BLaER1 treated with 17β-estradiol and CSF1 and Interleukin-3, amounts not matched to agents 10 nM and 100 nM (cell line): ENCODE data around the gene ZC3H10.
A peak's percentile ranks its signal among the peaks of the same experiment; 100 is the strongest.

ENCODE experiments used
- H3K27ac ChIP-seq, 11 experiments: shearing (Covaris generic); formaldehyde crosslinking; 2 replicates each; pipeline ENCODE4 v1.8.1; 2022
- H3K27me3 ChIP-seq, 11 experiments: shearing (Covaris generic); formaldehyde crosslinking; 2 replicates each; pipeline ENCODE4 v1.8.1; 2022
- H3K36me3 ChIP-seq, 11 experiments: shearing (Covaris generic); formaldehyde crosslinking; 2 replicates each; pipeline ENCODE4 v1.8.1; 2022
- H3K4me1 ChIP-seq, 10 experiments: shearing (Covaris generic); formaldehyde crosslinking; 2 replicates each; pipeline ENCODE4 v1.8.1; 2022
- H3K4me2 ChIP-seq, 11 experiments: shearing (Covaris generic); formaldehyde crosslinking; 2 replicates each; pipeline ENCODE4 v1.8.1; 2022
- H3K4me3 ChIP-seq, 10 experiments: shearing (Covaris generic); formaldehyde crosslinking; 2 replicates each; pipeline ENCODE4 v1.8.1; 2022
- H3K9ac ChIP-seq, 11 experiments: shearing (Covaris generic); formaldehyde crosslinking; 2 replicates each; pipeline ENCODE4 v1.8.1; 2022
- H3K9me3 ChIP-seq, 11 experiments: shearing (Covaris generic); formaldehyde crosslinking; replicated peaks in 1 of 11; 2 replicates each; pipeline ENCODE4 v1.8.1; 2022
- H4K20me1 ChIP-seq, 11 experiments: shearing (Covaris generic); formaldehyde crosslinking; 2 replicates each; pipeline ENCODE4 v1.8.1; 2022
- Cebpa-rat ChIP-seq, 11 experiments: shearing (Covaris generic); IDR thresholded peaks; 2 replicates each; pipeline ENCODE4 v1.8.1; 2022

Gene ZC3H10

DNA sequence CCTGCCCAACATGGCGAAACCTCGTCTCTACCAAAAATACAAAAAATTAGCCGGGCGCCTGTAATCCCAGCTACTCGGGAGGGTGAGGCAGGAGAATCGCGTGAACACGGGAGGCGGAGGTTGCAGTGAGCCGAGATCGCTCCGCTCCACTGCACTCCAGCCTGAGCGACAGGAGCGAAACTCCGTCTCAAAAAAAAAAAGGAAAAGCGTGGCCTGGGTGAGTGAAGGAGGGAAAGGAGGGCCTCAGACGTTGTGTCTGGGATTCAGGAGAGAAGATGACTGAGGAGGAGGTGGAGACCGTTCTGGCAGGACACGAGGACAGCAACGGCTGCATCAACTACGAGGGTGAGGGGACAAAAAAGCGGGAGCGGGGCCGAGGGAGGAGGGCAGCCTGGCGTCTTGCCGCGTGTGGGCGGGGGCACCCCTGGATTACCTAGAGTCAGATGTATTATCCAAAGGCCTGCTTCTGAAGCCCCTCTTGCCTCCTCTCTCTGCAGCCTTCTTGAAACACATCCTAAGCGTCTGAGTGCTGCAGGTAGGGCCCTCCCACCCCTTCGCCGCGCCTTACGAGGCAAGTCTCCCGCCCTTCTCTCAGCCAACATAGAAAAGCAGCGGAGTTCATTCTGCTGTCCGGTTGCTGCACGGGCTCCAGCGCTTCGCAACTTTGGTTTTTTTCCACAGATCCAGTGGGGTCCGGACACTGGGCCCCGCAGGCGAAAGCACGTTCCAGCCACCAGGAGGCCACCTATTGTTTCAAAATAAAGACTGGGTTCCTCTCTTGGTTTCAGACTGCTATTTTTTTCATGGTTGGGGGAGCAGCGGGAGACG lies 39.3 kb downstream of the ZC3H10 start:
- TF ChIP-seq Cebpa-rat (IDR thresholded peaks at IDR 0.05), result no peak
- Histone ChIP-seq H3K27ac (peak overlapping the region in 10 of 11 experiments; percentile 54 to 97 (median 92); a peak in 21 of 22 replicates), H3K9me3 (no peaks in the 10 kb centered on the region), H3K4me2 (peak overlapping the region; percentile 84 to 96 (median 95)), H3K4me1 (peaks cover 53 to 73% (median 67%) of the 10 kb centered on the region in 10 experiments), H4K20me1 (peaks cover 32 to 41% (median 36%) of the 10 kb centered on the region in 11 experiments), H3K27me3 (no peaks in the 10 kb centered on the region), H3K4me3 (peak overlapping the region; percentile 63 to 99 (median 91)), H3K36me3 (peaks cover 42 to 64% (median 49%) of the 10 kb centered on the region in 11 experiments), H3K9ac (peak overlapping the region; percentile 70 to 98 (median 94))

DNA sequence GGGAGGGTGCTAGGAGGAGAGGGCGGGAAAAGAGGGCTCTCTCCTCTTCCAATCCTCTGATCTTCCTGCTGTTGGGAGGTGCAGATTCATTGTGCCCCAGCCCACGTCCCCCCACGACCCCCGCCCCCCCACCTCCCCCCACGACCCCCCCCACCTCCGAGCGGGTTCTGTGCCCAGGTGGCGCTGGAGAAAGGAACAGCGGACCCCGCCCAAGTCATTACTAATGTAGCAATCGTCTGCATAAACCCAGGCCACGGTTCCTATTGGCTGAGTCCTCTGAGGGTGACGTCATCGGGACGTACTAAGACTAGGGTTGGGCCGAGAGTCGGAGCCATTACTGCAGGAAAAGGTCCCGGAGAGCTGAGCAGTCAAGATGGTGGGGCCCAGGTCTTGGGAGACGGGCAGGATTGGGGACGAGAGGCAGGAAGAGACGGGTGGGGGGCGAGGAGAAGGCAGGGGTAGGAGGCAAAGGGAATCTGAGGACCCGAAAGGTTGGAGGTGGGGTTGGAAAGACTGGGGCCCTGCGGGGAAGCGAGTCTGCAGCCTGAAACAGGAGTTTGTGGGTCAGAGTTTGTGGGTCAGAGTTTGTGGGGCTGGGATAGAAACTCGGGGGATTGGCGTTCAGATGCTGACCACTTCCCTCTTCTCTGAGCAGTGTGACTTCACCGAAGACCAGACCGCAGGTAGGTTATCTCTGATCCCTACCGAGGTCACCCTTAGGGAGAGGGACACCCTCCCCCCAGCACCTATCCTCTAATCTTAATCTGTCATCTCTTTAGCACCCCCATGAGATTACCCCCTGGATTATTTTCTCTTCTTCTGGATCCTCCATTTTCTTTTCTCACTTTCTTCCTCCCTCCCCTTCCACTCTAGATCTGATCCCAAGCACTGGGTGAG lies 40.2 kb downstream of the ZC3H10 start, which contains the start of gene MYL6:
MYL6 (plus strand) TSS at position 331 of the 897 bp plus-strand sequence; CDS start at position 374, 43 bp downstream.
- H3K9me3 ChIP-seq, result no peaks in the 10 kb centered on the region
- peak within 1 kb of the TSS; percentile 88 to 97 (median 92) for H3K27ac ChIP-seq
- H3K36me3 ChIP-seq, result peaks cover 50 to 73% (median 58%) of the 10 kb centered on the region in 11 experiments
- TF ChIP-seq Cebpa-rat (IDR thresholded peaks at IDR 0.05), result 0 out of 22 replicates have a peak, but pooled peaks of 1 of the 11 experiments have one; percentile 26
- H3K4me3 ChIP-seq, result peak within 1 kb of the TSS; percentile 75 to 99 (median 91)
- H3K4me2 ChIP-seq, result peak within 1 kb of the TSS; percentile 90 to 100 (median 98)
- H3K27me3 ChIP-seq, result no peaks in the 10 kb centered on the region
- H4K20me1 ChIP-seq, result peaks cover 37 to 49% (median 44%) of the 10 kb centered on the region in 11 experiments
- H3K4me1 ChIP-seq, result peaks cover 47 to 69% (median 61%) of the 10 kb centered on the region in 10 experiments
- peak within 1 kb of the TSS; percentile 93 to 98 (median 94) for H3K9ac ChIP-seq

DNA sequence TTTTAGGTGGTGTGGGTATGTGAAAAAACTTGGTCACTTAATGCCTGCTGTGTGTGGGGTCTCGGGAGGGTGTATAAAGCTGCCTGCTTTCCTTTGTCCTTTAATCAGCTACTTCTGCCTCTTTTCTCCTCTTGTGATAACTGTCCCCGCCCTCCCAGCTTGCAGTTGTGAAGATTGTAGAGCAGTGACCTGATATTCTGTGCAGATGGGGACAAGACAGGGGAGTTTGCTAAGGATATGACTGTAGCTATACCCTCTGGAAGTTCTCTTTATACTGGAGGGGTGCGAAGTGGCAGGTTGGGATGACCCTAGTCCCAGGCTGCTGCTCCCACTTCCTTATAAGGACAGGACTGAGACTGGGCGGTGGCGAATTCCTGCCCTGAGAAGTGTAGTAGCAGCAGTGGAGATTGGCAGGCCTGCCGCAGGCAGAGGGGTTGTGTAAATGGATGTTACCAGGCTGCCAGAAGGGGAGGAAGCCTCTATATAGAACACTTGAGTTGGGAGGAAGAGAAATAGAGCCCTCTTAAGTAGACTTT lies 40.9 kb downstream of the ZC3H10 start:
- peak overlapping the region; percentile 93 to 98 (median 94) for H3K9ac ChIP-seq
- H3K27me3 ChIP-seq, result no peaks in the 10 kb centered on the region
- peaks cover 41 to 56% (median 51%) of the 10 kb centered on the region in 11 experiments for H4K20me1 ChIP-seq
- H3K36me3 ChIP-seq, result peaks cover 58 to 76% (median 65%) of the 10 kb centered on the region in 11 experiments
- H3K27ac ChIP-seq, result peak overlapping the region; percentile 88 to 97 (median 92)
- H3K4me3 ChIP-seq, result peak overlapping the region; percentile 75 to 99 (median 91)
- H3K4me2 ChIP-seq, result peak overlapping the region; percentile 90 to 100 (median 98)
- peaks cover 40 to 62% (median 53%) of the 10 kb centered on the region in 10 experiments for H3K4me1 ChIP-seq
- no peaks in the 10 kb centered on the region for H3K9me3 ChIP-seq
- TF ChIP-seq Cebpa-rat (IDR thresholded peaks at IDR 0.05), result no peak

DNA sequence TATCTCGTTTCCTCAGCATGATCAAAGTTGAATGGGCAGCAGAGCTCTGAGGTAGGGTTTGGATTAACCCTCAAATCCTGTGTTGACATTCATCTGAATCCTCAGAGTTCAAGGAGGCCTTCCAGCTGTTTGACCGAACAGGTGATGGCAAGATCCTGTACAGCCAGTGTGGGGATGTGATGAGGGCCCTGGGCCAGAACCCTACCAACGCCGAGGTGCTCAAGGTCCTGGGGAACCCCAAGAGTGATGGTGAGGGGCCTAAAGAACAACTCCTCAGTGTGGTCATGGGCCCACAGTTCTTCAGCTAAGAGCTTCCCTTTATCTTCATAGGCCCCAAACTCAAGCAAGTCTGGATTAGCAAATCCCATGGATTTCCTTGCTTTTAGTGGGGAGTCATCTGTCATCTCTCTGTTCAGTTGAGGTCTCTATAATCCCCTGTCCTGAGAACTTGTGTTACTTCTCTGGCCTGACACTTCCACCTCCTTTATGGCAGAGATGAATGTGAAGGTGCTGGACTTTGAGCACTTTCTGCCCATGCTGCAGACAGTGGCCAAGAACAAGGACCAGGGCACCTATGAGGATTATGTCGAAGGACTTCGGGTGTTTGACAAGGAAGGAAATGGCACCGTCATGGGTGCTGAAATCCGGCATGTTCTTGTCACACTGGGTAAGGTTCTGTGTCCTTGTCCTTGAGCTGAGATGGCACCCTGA lies 41.6 kb downstream of the ZC3H10 start:
- H3K9ac ChIP-seq, result peak overlapping the region; percentile 93 to 98 (median 94)
- peaks cover 41 to 61% (median 57%) of the 10 kb centered on the region in 11 experiments for H4K20me1 ChIP-seq
- no peak for TF ChIP-seq Cebpa-rat (IDR thresholded peaks at IDR 0.05)
- peak overlapping the region; percentile 75 to 99 (median 91) for H3K4me3 ChIP-seq
- peak overlapping the region; percentile 90 to 100 (median 98) for H3K4me2 ChIP-seq
- H3K9me3 ChIP-seq, result no peaks in the 10 kb centered on the region
- peaks cover 35 to 56% (median 47%) of the 10 kb centered on the region in 10 experiments for H3K4me1 ChIP-seq
- no peaks in the 10 kb centered on the region for H3K27me3 ChIP-seq
- peak overlapping the region; percentile 88 to 97 (median 92); a peak in 21 of 22 replicates for H3K27ac ChIP-seq
- H3K36me3 ChIP-seq, result peaks cover 64 to 76% (median 70%) of the 10 kb centered on the region in 11 experiments

DNA sequence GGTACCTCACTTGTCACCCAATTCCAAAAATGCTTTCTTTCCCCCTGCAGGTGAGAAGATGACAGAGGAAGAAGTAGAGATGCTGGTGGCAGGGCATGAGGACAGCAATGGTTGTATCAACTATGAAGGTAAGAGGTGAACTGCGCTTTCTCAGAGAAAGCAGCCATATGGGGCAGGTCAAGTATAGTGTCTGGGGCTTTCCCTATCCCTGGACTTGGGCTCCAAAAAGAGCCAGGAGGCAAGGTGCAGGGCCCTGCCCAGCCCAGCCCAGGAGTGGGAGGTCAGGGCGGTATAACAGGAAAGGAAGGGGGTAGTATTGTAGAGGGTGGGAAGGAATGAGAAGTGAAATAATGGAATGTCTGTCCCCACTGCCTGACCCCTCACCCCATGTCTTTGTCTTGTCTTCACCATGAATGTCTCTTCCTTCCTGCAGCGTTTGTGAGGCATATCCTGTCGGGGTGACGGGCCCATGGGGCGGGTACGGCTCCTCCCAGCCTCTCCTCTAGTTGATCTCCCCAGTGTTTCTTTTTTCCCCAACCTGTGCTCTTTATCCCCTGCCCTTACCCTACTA lies 42.2 kb downstream of the ZC3H10 start:
- Histone ChIP-seq H3K27ac (peak overlapping the region; percentile 88 to 97 (median 92); a peak in 21 of 22 replicates), H3K36me3 (peaks cover 66 to 76% (median 70%) of the 10 kb centered on the region in 11 experiments), H3K9me3 (no peaks in the 10 kb centered on the region), H4K20me1 (peaks cover 43 to 68% (median 60%) of the 10 kb centered on the region in 11 experiments), H3K4me3 (peak overlapping the region; percentile 75 to 99 (median 91)), H3K9ac (peak overlapping the region; percentile 93 to 98 (median 94)), H3K4me1 (peaks cover 33 to 55% (median 45%) of the 10 kb centered on the region in 10 experiments), H3K4me2 (peak overlapping the region; percentile 90 to 100 (median 98)), H3K27me3 (no peaks in the 10 kb centered on the region)
- TF ChIP-seq Cebpa-rat (IDR thresholded peaks at IDR 0.05), result no peak

DNA sequence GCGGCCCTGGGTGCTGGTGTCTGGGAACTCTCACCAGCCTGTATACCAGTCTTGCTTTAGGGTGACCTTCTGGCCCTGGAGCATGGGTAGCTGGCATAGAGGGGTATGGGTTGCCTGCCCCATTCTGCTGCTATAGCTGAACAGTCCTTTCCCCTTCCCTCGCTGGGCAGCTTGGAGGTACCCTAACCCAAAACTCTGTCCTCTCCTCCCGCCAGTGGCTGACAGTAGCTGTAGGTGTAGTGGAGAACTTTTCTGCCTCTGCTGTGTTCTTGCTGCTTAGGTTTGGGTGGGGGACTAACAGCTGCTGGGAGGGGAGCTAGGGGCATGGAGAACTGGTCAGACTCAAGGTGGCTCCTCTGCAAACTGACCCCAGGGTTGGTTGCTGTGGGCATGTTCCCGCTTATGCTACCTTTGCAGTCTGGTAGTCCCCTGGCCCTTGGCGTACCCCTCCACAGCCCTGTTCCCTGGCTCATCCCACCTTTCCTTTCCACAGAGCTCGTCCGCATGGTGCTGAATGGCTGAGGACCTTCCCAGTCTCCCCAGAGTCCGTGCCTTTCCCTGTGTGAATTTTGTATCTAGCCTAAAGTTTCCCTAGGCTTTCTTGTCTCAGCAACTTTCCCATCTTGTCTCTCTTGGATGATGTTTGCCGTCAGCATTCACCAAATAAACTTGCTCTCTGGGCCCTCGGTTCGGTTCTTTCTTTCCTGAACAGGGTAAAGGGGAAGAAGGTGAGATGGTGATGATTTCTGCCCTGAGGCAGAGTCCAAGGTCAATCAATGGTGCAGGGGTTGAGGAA lies 43.0 kb downstream of the ZC3H10 start:
- Histone ChIP-seq H3K9ac (peak overlapping the region; percentile 93 to 98 (median 94)), H3K9me3 (no peaks in the 10 kb centered on the region), H3K36me3 (peaks cover 67 to 76% (median 70%) of the 10 kb centered on the region in 11 experiments), H3K27ac (peak overlapping the region in 10 of 11 experiments; percentile 88 to 97 (median 92); a peak in 18 of 22 replicates), H4K20me1 (peaks cover 48 to 75% (median 64%) of the 10 kb centered on the region in 11 experiments), H3K4me2 (peak overlapping the region; percentile 90 to 100 (median 98)), H3K4me3 (peak overlapping the region; percentile 75 to 99 (median 91)), H3K27me3 (no peaks in the 10 kb centered on the region), H3K4me1 (peaks cover 31 to 47% (median 38%) of the 10 kb centered on the region in 10 experiments)
- TF ChIP-seq Cebpa-rat (IDR thresholded peaks at IDR 0.05), result no peak
